Kidney (tissue), 14 donors: ENCODE results near the gene MAN1A1. TPM values are rescaled to one million over a fixed set of nuclear protein-coding genes. Genes with fewer than 3 reads are reported as not detected.

Experiments used
- DNase-seq, 5 donors: peaks; one replicate each; pipeline ENCODE4 v3.0.0-alpha.2; 2013 to 2020
- FAIRE-seq: peaks from 2 replicates; lab custom pipeline; 2012; peaks lifted over from hg19 to GRCh38; lab: Jason Lieb, UNC
- H3K27ac ChIP-seq, 2 donors: one replicate each; pipeline ENCODE4 v1.7.0; 2013; ENCODE audit warnings: low read depth in 2 of 2, low read length in 2 of 2, inconsistent platforms in 1 of 2
- H3K27me3 ChIP-seq: one replicate; pipeline ENCODE4 v1.7.1; 2013; ENCODE audit warnings: low read length, inconsistent platforms; ENCODE audit not compliant: control insufficient read depth, insufficient read depth
- H3K36me3 ChIP-seq, 3 donors: one replicate each; pipeline versions ENCODE4 v1.7.0 to v1.7.1; 2013; ENCODE audit warnings: low read length in 3 of 3, control low read depth in 1 of 3, inconsistent platforms in 1 of 3; ENCODE audit not compliant: insufficient read depth in 3 of 3, control insufficient read depth in 2 of 3
- H3K4me1 ChIP-seq, 3 donors: one replicate each; pipeline versions ENCODE4 v1.7.0 to v1.7.1; 2013; ENCODE audit warnings: low read length in 3 of 3, inconsistent platforms in 1 of 3, low read depth in 1 of 3; ENCODE audit not compliant: control insufficient read depth in 2 of 3, insufficient read depth in 2 of 3
- H3K4me3 ChIP-seq, 3 donors: one replicate each; pipeline versions ENCODE4 v1.7.0 to v1.8.1; 2013; ENCODE audit warnings: low read length in 3 of 3, control low read depth in 1 of 3, inconsistent platforms in 1 of 3
- H3K9ac ChIP-seq, 3 donors: one replicate each; pipeline versions ENCODE4 v1.7.0 to v1.7.1; 2013; ENCODE audit warnings: low read length in 3 of 3, control low read depth in 1 of 3, inconsistent platforms in 1 of 3
- H3K9me3 ChIP-seq, 3 donors: one replicate each; pipeline versions ENCODE4 v1.7.0 to v1.7.1; 2013; ENCODE audit warnings: low read length in 3 of 3, control low read depth in 1 of 3, inconsistent platforms in 1 of 3; ENCODE audit not compliant: control insufficient read depth in 2 of 3, insufficient read depth in 1 of 3
- intact Hi-C: fragments of 100-400 bp; cut with DNase I; formaldehyde crosslinking; loops from one replicate; pipeline ENCODE4 v1.11.1; 2022
- polyA plus RNA-seq: library from polyadenylated mRNA; stranded (reverse); fragments of 350-450 nt; fragmentation: Illumina TruSeq; extraction: RNeasy Lipid Tissue Mini Kit (QIAGEN cat#74804); gene quantifications from one replicate; pipeline ENCODE4 v1.2.3, GENCODE V29; 2014; ENCODE audit warnings: low read depth, low replicate concordance; ENCODE audit not compliant: insufficient read depth
- total RNA-seq: library from RNA; stranded (reverse); fragmentation: NEBNext Ultra II Directional; extraction: Animal tissue kit (Norgen Biotek cat#: 25700); gene quantifications from one replicate; pipeline ENCODE4 v1.2.1, GENCODE V29; 2021
- TF ChIP-seq, protein P1 (sequence below): IDR thresholded peaks from 3 replicates; pipeline ENCODE4 v1.5.1; 2012; ENCODE audit warnings: mild to moderate bottlenecking, moderate library complexity, borderline replicate concordance; ENCODE audit not compliant: insufficient read depth; ENCODE audit errors: extremely low read depth
- donor health status: control.
- donor health status: control.
- donor health status: control.
- donor health status: control.
- donor health status: control.
- donor health status: DM: yes; HTN: yes; CAD: no.
- donor health status: Normal renal cell carcinoma (clear cell type).

MAN1A1 gene
- total and polyA plus RNA-seq, 2 donors from 2014 or later = 30.4 to 68.5 TPM

GRCh38 chr6:119195848-119196247, 153.7 kb downstream of the MAN1A1 start:
- no peak for FAIRE-seq
- intact Hi-C loops = no loop called here

GRCh38 chr6:119195204-119195603, 154.4 kb downstream of the MAN1A1 start:
- intact Hi-C loops = no loop called here
- DNase-seq = no peak
- H3K4me3 ChIP-seq = no peak overlapping the region
- no peaks in the 10 kb centered on the region for H3K9me3 ChIP-seq
- FAIRE-seq = no peak
- H3K4me1 ChIP-seq = no peaks in the 10 kb centered on the region
- H3K9ac ChIP-seq = no peak overlapping the region
- peaks cover 0 to 15% (median 12%) of the 10 kb centered on the region in 3 donors for H3K36me3 ChIP-seq
- no peak overlapping the region for H3K27ac ChIP-seq
- no peaks in the 10 kb centered on the region for H3K27me3 ChIP-seq
- TF ChIP-seq, protein P1, sequence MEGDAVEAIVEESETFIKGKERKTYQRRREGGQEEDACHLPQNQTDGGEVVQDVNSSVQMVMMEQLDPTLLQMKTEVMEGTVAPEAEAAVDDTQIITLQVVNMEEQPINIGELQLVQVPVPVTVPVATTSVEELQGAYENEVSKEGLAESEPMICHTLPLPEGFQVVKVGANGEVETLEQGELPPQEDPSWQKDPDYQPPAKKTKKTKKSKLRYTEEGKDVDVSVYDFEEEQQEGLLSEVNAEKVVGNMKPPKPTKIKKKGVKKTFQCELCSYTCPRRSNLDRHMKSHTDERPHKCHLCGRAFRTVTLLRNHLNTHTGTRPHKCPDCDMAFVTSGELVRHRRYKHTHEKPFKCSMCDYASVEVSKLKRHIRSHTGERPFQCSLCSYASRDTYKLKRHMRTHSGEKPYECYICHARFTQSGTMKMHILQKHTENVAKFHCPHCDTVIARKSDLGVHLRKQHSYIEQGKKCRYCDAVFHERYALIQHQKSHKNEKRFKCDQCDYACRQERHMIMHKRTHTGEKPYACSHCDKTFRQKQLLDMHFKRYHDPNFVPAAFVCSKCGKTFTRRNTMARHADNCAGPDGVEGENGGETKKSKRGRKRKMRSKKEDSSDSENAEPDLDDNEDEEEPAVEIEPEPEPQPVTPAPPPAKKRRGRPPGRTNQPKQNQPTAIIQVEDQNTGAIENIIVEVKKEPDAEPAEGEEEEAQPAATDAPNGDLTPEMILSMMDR = no peak

More at GRCh38 chr6:119195848-119196247, 153.7 kb downstream of the MAN1A1 start:
- DNase-seq = no peak
- Histone ChIP-seq H3K36me3 (peaks cover 0 to 15% (median 12%) of the 10 kb centered on the region in 3 donors), H3K9ac (no peak overlapping the region), H3K9me3 (no peaks in the 10 kb centered on the region), H3K4me1 (peaks cover 0 to 2% (median 0%) of the 10 kb centered on the region in 3 donors), H3K4me3 (no peak overlapping the region), H3K27me3 (no peaks in the 10 kb centered on the region), H3K27ac (no peak overlapping the region)
- TF ChIP-seq, protein P1 = no peak

DNA sequence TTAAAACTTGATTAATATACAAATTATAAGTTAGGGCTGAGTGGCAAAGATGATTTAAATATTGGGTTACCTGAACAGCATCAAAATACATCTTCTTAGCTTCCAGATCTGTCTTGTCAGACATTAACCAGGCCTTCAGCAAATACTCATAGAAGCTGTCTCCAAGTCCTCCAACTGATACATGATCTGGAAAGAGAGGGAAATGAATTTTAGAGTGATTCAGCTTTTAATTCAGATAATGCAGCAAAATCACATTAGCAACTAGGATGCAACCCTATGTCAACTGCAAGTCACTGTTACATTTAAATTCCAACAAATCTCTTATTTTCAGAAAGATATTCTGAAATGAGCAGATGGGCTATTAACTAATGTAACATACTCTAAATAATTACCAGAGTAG, 155.9 kb downstream of the MAN1A1 start:
- no peak overlapping the region for H3K9ac ChIP-seq
- intact Hi-C loops = no loop called here
- no peak overlapping the region for H3K4me3 ChIP-seq
- DNase-seq (no peak), FAIRE-seq (no peak)
- H3K27me3 ChIP-seq = no peaks in the 10 kb centered on the region
- no peaks in the 10 kb centered on the region for H3K9me3 ChIP-seq
- no peaks in the 10 kb centered on the region for H3K4me1 ChIP-seq
- no peak overlapping the region for H3K27ac ChIP-seq
- H3K36me3 ChIP-seq = peaks cover 0 to 24% (median 12%) of the 10 kb centered on the region in 3 donors
- TF ChIP-seq, protein P1 = no peak

DNA sequence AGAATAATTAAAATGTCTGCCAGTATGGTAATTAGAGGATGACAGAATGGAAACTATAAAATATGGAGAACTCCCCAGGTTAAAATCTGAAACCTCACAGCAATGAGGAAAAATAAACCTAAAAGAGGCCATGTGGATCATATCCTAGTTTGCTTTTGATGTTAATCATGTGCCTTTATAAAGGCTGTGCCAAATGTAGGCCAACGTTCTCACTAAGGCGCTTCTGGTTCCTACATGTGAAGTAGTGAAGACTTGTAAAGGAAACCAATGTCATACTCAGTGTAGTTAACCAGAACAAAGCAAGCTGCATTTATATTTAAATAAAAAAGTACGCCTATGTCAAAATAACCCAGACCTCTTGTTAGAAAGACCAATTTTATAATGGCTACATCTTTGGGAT, 157.4 kb downstream of the MAN1A1 start:
- no peaks in the 10 kb centered on the region for H3K9me3 ChIP-seq
- TF ChIP-seq, protein P1 = no peak
- H3K9ac ChIP-seq = no peak overlapping the region
- H3K4me3 ChIP-seq = no peak overlapping the region
- H3K27ac ChIP-seq = no peak overlapping the region
- no peak for DNase-seq
- intact Hi-C loops = no loop called here
- no peaks in the 10 kb centered on the region for H3K4me1 ChIP-seq
- H3K27me3 ChIP-seq = no peaks in the 10 kb centered on the region
- FAIRE-seq = no peak
- H3K36me3 ChIP-seq = peaks cover 0 to 30% (median 12%) of the 10 kb centered on the region in 3 donors
